CD4-positive, alpha-beta T cell treated with Interleukin-21 for 1 hour (primary cell): ENCODE measurements around the gene ACHE.

ENCODE experiments used
- DNase-seq: peaks from one replicate; pipeline ENCODE4 v3.0.0-alpha.2; 2020

Gene ACHE

GRCh38 chr7:100884736-100885439 lies 10.8 kb downstream of the ACHE start:
- peak; percentile 78 for DNase-seq

- DNase-seq = no peak
Measured at GRCh38 chr7:100882785-100883526, 12.7 kb downstream of the ACHE start.

GRCh38 chr7:100882201-100882600 lies 13.5 kb downstream of the ACHE start:
- DNase-seq = no peak

GRCh38 chr7:100881136-100881535 lies 14.6 kb downstream of the ACHE start:
- no peak for DNase-seq

- no peak for DNase-seq
Measured at GRCh38 chr7:100880645-100881044, 15.0 kb downstream of the ACHE start.

- DNase-seq = no peak
Measured at GRCh38 chr7:100879685-100880261, 15.9 kb downstream of the ACHE start.

GRCh38 chr7:100878685-100879084 lies 17.0 kb downstream of the ACHE start:
- DNase-seq = no peak

GRCh38 chr7:100878013-100878412 lies 17.7 kb downstream of the ACHE start:
- DNase-seq = no peak

GRCh38 chr7:100875356-100875751 lies 20.3 kb downstream of the ACHE start:
- DNase-seq = peak; percentile 40

- peak; percentile 98 for DNase-seq
Measured at GRCh38 chr7:100874577-100875355, 20.9 kb downstream of the ACHE start, which contains the start of gene SRRT. TSS of gene SRRT (plus strand) at chr7:100875103. CDS start at chr7:100875591, 488 bp downstream.

GRCh38 chr7:100874300-100874576 lies 21.4 kb downstream of the ACHE start:
- no peak for DNase-seq

- DNase-seq = no peak
Measured at GRCh38 chr7:100873599-100874299, 21.9 kb downstream of the ACHE start.

GRCh38 chr7:100867776-100868485 lies 27.8 kb downstream of the ACHE start:
- DNase-seq = no peak

- peak; percentile 52 for DNase-seq
Measured at GRCh38 chr7:100867040-100867775, 28.5 kb downstream of the ACHE start, which contains the start of gene TRIP6. TSS of gene TRIP6 (plus strand) at chr7:100867387. CDS start at chr7:100867498, 111 bp downstream.

GRCh38 chr7:100866729-100867039 lies 29.0 kb downstream of the ACHE start:
- DNase-seq = no peak

- no peak for DNase-seq
Measured at GRCh38 chr7:100865938-100866728, 29.6 kb downstream of the ACHE start.

GRCh38 chr7:100865372-100865911 lies 30.2 kb downstream of the ACHE start:
- no peak for DNase-seq

- no peak for DNase-seq
Measured at GRCh38 chr7:100864263-100864845, 31.3 kb downstream of the ACHE start.

GRCh38 chr7:100863406-100863950 lies 32.2 kb downstream of the ACHE start:
- no peak for DNase-seq

- DNase-seq = no peak
Measured at GRCh38 chr7:100861616-100861985, 34.1 kb downstream of the ACHE start.
